GM18907 (cell line): ENCODE data around the gene ZFAND6.
"Not testable (repeated sequence)": the region's sequence is repeated elsewhere in the genome, so short reads cannot be mapped to it uniquely, and the experiment has no call there.

Source experiments
- ATAC-seq: cut with Tn5 transposase; IDR thresholded peaks from one replicate; pipeline ENCODE4 v1.9.1; 2021; ENCODE audit warnings: mild to moderate bottlenecking, moderate library complexity; ENCODE audit not compliant: unreplicated experiment

ZFAND6 gene

DNA sequence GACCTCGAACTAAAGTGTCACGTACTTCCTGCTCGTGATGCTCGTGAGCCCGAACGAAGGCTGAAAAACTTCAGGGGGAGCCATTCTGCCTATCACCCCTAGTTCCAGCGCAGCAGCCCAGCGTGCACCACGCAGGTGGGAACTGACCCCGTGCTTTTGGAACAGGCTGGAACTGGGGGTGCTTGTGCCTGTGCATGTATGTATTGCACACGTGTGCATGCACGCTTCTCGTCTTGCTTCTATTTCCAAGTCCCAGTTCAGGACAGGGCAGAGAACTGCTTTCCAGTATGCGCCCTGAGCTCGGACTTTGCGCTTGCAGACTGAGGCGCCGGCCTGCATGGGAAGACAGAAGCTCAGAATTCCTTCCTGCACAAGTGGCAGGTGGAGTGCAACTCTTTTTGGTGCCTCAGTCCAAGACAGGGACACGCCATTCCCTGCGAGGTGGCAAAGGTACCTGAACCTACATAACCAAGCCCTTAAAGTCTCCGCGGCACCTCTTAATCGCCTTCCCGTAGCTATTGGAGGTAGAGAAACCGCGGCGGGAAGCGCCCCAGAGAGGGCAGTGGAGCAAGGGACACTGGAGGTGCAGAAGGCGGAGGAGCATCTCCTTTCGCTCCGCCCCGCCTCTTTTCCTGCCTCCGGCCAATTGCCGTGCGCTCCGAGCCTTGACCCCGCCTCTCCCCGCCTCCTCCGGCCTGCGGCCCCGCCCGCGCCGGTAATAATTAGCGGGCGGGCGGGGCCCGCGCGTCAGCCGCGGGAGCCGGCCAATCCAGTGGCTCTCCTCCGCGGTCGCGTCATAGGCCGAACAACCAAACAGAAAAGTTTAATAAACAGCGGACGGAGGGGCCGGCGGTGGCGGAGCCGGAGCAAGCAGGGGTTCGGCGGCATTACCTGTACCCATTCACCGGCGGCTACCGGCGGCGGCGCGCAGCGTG lies at the start of gene ZFAND6:
Gene ZFAND6 (plus strand): TSS at position 826 of the 935 bp plus-strand sequence. CDS start 60,669 bp downstream, outside the sequence.
- peak; percentile 84 for ATAC-seq

DNA sequence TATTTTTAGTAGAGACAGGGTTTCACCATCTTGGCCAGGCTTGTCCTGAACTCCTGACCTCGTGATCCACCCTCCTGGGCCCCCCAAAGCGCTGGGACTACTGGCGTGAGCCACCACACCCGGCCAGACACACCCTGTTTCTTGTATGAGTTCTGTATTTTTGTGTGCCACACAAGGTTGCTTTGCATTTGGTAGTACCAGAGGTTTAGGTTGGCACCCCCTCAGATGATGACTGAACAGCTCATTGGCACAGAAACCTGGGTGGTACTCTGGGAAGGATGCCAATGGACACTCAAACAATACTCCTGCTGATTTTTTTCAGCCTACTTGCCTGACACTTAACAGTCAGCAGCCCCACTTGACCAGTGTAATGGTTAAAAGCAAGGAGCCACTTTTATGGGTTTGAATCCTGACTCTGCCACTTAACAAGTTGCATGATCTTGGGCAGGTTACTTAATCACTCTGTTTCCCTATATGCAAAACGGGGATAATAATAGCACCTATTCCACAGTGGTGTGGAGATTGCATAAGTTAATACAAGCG lies 49.3 kb upstream of the ZFAND6 start:
- ATAC-seq = peak; percentile 40

DNA sequence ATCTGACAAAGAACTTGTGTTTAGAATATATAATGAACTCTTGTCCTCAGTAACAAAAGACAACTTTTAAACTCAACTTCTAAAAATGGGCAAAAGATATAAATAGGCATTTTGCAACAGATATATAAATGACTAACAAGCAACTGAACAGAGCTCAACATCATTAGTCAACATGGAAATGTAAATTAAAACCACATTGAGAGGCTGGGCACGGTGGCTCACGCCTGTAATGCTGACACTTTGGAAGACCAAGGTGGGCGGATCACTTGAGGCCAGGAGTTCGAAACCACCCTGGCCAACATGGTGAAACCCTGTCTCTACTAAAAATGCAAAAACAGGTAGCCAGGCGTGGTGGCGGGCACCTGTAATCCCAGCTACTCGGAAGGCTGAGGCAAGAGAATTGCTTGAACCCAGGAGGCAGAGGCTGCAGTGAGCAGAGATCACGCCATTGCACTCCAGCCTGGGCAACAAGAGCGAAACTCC lies 48.4 kb upstream of the ZFAND6 start:
- not testable (repeated sequence) for ATAC-seq

DNA sequence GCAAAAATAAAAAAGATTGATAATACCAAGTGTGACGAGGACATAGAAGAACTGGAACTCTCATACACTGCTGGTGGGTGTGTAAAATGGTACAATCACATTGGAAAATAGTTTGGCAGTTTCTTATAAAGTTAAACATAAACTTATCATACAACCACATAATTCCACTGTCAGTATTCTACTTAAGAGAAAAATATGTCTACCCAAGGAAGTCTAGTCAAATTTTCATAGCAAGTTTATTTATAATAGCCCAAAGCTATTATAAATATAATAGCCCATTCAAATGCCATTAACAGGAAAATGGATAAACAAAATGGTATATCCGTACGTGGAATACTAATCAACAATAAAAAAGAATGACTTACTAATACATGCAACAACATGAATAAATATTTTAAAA lies 47.9 kb upstream of the ZFAND6 start:
- ATAC-seq = no peak

DNA sequence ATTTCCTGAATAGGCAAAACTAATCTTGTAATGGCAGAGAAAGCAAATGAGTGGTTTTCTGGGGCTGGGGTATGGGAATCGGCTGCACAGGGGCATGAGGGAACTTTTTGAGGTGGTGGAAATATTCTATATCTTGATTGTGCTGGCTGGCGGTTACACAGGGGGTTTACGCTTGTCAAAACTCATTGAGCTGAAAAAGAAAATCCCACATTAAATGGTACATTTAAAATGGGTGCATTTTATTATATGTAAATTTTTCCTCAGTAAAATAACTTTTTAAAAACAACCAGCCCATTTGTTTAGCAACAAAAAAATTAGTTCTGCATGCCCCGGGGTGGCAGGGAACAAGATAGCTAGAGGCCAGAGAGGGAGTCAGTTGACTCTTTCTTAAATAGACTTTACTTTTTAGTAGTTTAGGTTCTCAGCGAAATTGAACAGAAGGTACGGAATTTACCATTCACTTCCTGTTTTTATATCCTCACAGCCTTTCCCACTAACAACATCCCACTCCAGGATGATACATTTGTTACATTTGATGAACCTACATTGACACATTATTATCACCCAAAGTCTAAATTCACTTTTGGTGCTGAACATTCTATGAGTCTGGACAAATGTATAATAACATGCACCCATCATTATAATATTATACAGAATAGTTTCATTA lies 47.3 kb upstream of the ZFAND6 start:
- no peak for ATAC-seq

DNA sequence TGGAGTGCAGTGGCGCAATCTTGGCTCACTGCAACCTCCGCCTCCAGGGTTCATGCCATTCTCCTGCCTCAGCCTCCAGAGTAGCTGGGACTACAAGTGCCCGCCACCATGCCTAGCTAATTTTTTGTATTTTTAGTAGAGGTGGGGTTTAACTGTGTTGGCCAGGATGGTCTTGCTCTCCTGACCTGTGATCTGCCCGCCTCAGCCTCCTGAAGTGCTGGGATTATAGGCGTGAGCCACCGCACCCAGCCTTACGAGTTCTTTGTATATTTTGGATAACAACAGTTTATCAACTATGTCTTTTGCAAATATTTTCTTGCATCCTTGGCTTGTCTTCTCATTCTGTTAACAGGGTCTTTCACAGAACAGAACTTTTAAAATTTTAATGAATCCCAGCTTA lies 45.3 kb upstream of the ZFAND6 start:
- ATAC-seq = not testable (repeated sequence)

DNA sequence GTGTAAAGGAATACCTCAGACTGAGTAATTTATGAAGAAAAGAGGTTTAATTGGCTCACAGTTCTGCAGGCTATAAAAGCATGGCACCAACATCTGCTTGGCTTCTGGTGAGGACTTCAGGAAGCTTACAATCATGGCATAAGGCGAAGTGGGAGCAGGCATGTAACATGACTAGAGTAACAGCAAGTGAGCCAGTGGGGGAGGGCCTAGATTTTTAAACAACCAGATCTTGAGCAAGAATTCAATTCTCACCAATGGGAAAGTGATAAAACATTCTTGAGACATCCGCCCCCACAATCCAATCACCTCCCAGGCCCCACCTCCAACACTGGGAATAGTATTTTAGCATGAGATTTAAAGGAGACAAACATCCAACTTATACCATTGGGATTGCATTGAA lies 44.3 kb upstream of the ZFAND6 start:
- no peak for ATAC-seq

DNA sequence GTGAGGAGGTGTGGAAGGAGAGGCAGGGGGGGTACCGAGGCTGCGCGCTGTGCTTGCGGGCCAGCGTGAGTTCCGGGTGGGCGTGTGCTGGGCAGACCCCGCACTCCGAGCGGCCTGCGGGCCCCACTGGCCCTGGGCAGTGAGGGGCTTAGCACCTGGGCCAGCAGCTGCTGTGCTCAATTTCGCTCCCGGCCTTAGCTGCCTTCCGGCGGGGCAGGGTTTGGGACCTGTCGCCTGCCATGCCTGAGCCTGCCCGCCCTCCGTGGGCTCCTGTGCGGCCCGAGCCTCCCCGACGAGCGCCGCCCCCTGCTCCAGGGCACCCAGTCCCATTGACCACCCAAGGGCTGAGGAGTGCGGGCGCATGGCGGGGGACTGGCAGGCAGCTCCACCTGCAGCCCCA lies 43.0 kb upstream of the ZFAND6 start:
- not testable (repeated sequence) for ATAC-seq

DNA sequence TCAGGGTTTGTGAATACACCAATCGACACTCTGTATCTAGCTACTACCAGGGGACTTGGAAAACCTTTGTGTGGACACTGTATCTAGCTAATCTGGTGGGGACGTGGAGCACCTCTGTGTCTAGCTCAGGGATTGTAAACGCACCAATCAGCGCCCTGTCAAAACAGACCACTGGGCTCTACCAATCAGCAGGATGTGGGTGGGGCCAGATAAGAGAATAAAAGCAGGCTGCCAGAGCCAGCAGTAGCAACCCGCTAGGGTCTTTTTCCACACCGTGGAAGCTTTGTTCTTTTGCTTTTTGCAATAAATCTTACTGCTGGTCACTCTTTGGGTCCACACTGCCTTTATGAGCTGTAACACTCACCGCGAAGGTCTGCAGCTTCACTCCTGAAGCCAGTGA lies 42.3 kb upstream of the ZFAND6 start:
- not testable (repeated sequence) for ATAC-seq

DNA sequence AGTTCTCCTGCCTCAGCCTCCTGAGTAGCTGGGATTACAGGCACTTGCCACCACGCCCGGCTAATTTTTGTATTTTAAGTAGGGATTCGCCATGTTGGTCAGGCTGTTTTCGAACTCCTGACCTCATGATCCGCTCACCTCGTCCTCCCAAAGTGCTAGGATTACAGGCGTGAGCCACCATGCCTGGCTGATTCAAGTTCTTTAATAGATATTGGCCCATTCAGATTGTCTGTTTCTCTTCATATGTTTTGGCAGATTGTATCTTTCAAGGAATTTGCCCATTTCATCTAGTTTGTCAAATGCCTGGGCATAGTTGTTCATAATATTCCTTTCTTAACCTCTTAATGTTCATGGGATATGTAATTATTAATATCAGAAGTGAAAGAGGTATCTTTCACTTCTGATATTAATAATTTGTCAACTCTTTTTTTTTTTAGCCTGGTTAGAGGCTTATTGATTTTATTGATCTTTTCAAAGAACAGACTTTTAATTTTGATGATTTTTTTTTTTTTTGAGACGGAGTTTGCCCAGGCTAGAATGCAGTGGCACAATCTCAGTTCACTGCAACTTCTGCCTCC lies 40.2 kb upstream of the ZFAND6 start:
- ATAC-seq = peak; percentile 15

DNA sequence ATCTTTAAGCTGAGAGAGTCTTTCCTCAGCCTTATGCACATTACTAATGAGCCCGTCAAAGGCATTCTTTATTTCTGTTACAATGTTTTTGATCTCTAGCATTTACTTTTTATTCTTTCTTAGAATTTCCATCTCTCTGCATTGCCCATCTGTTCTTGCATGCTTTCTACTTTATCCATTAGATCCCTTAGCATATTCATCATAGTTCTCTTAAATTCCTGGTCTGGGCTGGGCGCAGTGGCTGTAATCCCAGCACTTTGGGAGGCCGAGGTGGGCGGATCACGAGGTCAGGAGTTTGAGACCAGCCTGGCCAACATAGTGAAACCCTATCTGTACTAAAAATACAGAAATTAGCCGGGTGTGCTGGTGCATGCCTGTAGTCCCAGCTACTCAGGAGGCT lies 39.3 kb upstream of the ZFAND6 start:
- not testable (repeated sequence) for ATAC-seq

DNA sequence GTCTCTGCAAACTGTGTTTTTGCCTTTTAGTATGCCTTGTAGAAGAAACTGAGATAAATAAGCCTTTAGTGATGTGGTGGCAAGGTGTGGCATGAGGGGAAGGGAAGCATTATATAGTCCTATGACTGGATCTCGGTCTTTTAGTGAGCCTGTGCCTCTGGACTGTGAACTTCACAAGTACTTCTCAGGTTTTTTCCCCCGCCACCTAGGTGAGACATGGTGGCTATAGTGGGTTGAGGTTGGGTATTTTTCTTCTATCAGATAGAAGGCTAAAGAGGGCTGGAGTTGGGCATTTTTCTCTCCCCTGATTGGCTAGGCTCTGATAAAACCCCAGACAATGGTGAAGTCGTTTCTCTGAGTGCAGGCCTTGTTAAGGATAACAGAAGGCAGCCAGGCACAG lies 38.7 kb upstream of the ZFAND6 start:
- ATAC-seq = no peak

DNA sequence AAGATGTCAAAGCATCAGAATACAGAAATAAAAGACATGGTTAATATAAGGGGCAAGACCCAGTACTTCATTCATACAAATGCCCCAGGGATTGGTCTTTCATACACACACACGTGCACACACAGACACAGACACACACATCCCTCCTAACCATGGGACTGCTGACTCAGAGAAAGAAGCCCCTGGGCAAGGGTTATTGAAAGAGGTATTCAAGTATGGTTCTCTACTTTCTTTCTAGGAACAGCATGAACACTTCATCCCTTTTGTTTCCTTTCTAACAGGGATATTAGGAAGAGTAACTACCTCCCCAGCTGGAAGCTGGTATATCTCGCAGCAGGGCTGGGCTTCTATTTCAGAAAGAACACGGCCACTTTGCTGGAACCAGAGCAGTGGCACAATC lies 33.2 kb upstream of the ZFAND6 start:
- ATAC-seq = no peak

DNA sequence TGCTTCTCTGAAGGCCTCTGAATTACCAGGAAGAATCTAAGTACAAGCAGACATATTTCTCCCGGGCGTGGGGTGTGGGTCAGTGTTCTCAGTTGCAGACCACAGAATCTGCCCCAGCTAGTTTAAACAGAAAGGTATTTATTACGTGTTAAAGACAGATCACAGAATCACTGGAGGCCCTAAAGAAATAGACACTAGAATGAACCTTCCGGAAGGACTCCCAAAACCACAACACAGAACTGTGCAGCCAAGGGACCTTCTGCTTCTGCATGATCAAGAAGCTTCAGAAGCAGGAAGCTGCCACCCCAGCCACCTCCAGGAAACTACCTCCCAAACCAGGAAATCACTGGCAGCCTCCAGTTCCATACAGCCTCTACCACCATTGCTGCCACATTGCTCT lies 32.7 kb upstream of the ZFAND6 start:
- no peak for ATAC-seq

DNA sequence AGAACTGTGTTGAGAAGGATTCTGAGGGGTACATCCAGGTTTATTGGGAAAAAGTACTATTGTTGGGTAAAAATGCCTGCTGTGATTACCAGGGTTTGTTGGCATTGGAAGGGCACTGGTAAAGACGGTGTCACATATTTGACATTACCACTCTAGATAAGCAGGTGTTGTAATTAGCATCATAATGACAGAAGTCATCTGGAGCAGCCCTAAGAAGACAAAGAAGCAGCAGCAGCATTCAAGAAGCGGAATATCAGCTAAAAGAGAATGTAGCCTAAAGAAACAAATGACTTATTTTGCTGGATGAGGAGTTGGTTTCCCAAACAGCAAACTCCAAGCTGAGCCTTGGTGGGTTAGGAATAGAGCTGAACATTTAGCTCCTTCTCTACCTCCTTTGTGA lies 30.5 kb upstream of the ZFAND6 start:
- ATAC-seq = no peak

DNA sequence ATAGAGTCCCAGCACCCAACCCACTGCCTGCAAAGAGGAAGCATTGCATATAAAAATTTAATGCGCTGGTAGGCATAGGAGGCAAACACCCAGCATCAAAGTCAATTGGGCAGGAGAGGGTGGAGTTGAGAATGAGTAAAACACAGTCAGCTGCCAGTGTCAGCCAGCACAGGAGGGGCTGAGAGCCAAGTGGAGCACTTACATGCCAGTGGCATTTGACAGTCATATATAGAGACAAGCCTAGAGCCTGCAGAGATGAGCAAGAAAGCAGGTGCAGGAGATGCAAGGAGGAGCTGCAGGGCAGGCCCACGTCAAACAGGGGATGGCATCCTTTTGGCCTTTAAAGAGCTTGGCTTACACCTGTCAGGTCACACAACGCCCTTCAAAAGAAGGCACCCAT lies 27.6 kb upstream of the ZFAND6 start:
- ATAC-seq = no peak

DNA sequence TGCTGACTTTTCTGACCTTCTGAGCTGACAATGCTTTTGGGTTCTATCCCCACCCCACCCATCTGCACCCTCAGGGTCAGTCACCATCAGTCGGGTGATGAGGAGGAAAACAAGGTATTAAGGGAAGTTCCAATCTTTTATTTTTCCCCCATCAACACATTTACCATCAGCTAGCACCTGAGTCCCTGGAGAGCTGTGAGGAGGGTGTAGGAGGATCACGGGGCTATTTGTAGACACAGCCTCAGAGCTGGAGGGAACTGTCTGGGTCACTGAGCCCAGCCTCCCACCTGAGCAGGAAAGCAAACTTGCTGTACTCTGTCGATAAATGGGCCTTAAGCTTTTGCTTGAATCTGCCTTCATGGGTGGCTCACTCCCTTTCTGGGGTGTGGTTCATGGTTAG lies 24.8 kb upstream of the ZFAND6 start:
- ATAC-seq = no peak

DNA sequence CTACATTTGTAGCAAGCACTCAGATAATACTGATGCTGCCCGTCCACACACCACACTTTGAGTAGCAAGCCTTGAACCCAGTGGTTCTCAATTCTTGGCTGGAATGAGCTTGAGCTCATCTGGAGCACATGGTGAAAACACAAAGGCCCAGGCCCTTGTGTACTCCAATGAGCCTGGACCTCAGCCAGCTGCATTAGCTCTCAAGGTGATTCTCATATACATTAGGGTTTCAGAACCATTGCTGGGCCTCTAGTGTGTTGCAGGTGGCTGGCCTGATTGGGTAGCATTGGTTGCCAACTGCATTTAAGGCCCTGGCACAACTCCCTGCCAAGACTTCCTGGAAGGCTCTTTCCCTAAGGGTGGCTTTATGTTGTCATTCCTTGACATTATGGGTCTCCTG lies 23.4 kb upstream of the ZFAND6 start:
- no peak for ATAC-seq

DNA sequence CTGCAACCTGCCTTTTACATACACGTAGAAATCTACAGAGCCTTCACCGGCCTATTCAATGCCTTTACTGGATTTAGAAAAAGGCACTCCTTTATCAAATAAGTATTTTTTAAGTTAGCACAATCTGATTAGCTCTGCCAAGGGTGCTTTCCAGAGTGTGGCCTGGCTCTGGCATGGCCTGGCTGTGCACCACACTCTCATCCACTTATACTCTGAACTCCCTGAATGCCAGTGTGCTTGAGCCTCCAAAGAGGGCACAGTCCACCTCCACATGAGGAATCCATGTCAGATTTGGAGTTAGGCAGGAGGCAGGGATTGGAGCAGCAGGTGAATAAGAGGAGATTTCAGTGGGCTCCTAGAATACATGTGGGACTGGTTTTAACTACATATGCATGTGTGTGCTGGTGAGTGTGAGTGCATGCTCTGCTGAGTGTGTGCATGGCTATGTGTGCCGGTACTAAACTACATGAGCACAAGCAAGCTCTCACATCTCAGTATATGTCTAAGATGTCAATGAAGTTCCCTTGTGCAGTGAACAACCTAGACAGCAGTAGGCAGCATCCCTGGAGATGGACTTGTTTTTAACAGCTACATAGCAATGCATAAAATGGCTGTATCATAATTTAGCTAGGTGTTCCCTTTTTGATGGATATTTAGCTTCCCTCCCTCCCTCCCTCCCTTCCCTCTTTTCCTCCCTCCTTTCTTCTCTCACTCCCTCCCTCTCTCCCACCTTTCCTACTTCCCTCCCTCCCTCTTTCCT lies 17.8 kb upstream of the ZFAND6 start:
- ATAC-seq = no peak

DNA sequence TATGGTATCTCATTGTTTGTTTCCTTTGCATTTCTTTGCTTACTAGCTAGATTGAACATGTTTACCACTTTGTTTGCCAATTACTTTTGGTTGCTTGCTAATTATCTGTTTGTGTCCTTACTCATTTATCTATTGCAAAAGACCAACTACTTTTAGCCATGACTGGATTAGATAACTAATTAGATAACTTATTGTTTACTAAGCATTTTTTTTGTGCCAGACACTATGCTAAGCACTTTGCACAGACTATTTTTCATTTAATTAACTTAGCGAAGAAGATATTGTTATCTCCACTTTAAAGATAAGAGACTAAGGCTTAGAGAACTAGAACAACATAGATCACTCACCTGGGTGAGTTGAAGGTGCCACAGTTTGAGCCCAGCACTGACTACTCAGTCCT lies 16.9 kb upstream of the ZFAND6 start:
- no peak for ATAC-seq

DNA sequence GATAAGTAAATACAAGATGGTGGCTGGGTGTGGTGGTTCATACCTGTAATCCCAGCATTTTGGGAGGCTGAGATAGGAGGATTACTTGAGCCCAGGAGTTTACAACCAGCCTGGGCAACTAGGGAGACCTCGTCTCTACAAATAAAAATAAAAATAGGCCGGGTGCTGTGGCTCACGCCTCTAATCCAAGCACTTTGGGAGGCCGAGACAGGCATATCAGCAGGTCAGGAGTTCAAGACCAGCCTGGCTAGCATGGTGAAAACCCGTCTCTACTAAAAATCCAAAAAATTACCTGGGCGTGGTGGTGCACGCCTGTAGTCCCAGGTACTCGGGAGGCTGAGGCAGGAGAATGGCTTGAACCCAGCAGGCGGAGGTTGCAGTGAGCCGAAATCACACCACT lies 14.3 kb upstream of the ZFAND6 start:
- not testable (repeated sequence) for ATAC-seq
